Dedifferentiated amniotic fluid mesenchymal stem cell (primary cell): ENCODE data around the gene UNC5C.
A peak's percentile ranks its signal among the peaks of the same experiment; 100 is the strongest.

Experiments
- DNase-seq: peaks from one replicate; pipeline ENCODE4 v3.0.0-alpha.2; 2016; ENCODE audit errors: extremely low spot score

The UNC5C gene

DNA sequence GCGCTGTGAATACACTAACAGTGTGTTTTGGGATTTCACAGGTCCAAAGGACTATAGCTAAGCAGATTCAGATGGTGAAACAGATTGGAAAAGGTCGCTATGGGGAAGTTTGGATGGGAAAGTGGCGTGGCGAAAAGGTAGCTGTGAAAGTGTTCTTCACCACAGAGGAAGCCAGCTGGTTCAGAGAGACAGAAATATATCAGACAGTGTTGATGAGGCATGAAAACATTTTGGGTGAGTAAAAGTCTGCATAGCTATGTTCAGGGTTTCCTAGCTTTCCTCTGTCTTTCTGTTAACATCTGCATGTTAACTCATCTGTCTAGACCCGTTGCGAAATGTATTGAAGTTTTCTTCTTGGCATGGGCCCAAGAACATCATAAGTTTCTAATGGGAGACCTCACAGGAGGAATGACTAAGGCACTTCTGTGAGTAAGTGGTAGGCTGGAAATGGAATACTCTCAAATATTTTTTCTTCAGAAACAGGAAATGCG is 418.9 kb downstream of the UNC5C start:
- DNase-seq = peak; percentile 98

GRCh38 chr4:95129031-95129430 is 419.7 kb downstream of the UNC5C start:
- DNase-seq = no peak

- peak; percentile 74 for DNase-seq
Observed at GRCh38 chr4:95124906-95125504, 423.8 kb downstream of the UNC5C start.

DNA sequence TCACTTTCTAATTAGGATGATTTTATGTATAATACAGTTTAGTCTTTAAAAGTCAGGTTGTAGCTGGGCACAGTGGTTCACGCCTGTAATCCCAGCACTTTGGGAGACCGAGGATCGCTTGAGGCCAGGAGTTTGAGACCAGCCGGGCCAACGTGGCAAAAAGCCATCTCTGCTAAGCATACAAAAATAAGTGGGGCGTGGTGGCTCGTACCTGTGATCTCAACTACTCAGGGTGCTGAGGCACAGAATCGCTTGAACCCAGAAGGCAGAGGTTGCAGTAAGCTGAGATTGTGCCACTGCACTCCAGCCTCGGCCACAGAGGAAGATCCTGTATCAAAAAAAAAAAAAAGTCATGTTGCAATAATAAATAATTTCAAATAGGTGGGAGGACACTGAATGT is 426.8 kb downstream of the UNC5C start:
- DNase-seq = no peak

- no peak for DNase-seq
Observed at GRCh38 chr4:95120456-95120855, 428.3 kb downstream of the UNC5C start.

- peak; percentile 11 for DNase-seq
Observed at GRCh38 chr4:95118497-95118896, 430.3 kb downstream of the UNC5C start.

DNA sequence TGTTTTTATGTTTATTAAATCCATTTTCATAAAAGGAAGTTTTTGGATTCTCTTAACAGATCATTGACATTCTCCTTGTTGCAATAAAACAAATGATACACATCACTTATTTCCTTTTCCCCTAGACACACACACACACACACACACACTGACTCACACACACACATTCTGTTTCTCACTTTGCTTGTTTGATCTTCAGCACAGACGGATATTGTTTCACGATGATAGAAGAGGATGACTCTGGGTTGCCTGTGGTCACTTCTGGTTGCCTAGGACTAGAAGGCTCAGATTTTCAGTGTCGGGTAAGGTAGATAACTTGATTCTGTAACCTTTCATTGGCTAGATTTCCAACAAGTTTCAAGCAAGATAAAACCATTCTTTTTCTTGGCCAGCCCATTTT is 434.3 kb downstream of the UNC5C start:
- DNase-seq = peak; percentile 6
